ENCODE measurements around the gene SYTL4. TPM values are rescaled to one million over a fixed set of nuclear protein-coding genes. Genes with fewer than 3 reads are reported as not detected.

The SYTL4 gene
- total RNA-seq, 1 donor from 2014 or later: 5.9 TPM

DNA sequence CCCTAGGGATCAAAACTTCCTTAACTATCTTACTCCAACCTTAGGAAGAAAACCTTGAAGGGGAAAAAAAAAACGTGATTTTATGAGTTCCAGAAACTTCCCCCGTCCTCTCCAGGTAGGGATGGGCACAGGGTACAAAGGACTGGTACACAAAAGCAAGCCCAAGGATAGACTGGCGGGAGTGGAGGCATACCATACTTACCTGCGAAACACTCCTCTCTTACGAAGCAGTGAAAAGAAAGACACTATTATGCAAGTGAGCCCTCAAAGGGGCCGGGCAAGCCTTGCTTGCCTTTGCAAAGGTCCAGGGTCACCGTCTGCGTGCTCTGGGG, 96.0 kb downstream of the SYTL4 start:
- no peak for DNase-seq (ENCODE audit: low spot score)
- Mint-ChIP-seq H3K4me3 (ENCODE audit: unreplicated experiment) (peak overlapping the region; percentile 95), H3K27ac (ENCODE audit: unreplicated experiment) (no peak overlapping the region), H3K27me3 (ENCODE audit: low read depth) (no peaks in the 10 kb centered on the region), H3K4me1 (ENCODE audit: low read depth) (peaks cover 21% of the 10 kb centered on the region), H3K36me3 (ENCODE audit: low read depth) (no peaks in the 10 kb centered on the region), H3K9me3 (ENCODE audit: low read depth) (peaks cover 3% of the 10 kb centered on the region)
- TF ChIP-seq, protein P1, sequence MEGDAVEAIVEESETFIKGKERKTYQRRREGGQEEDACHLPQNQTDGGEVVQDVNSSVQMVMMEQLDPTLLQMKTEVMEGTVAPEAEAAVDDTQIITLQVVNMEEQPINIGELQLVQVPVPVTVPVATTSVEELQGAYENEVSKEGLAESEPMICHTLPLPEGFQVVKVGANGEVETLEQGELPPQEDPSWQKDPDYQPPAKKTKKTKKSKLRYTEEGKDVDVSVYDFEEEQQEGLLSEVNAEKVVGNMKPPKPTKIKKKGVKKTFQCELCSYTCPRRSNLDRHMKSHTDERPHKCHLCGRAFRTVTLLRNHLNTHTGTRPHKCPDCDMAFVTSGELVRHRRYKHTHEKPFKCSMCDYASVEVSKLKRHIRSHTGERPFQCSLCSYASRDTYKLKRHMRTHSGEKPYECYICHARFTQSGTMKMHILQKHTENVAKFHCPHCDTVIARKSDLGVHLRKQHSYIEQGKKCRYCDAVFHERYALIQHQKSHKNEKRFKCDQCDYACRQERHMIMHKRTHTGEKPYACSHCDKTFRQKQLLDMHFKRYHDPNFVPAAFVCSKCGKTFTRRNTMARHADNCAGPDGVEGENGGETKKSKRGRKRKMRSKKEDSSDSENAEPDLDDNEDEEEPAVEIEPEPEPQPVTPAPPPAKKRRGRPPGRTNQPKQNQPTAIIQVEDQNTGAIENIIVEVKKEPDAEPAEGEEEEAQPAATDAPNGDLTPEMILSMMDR (IDR thresholded peaks at IDR 0.05): no peak

GRCh38 chrX:100635040-100635439, 96.9 kb downstream of the SYTL4 start:
- Mint-ChIP-seq H3K36me3 (ENCODE audit: low read depth) (peaks cover 4% of the 10 kb centered on the region), H3K27ac (ENCODE audit: unreplicated experiment) (no peak overlapping the region), H3K27me3 (ENCODE audit: low read depth) (no peaks in the 10 kb centered on the region), H3K9me3 (ENCODE audit: low read depth) (no peaks in the 10 kb centered on the region), H3K4me1 (ENCODE audit: low read depth) (peaks cover 21% of the 10 kb centered on the region), H3K4me3 (ENCODE audit: unreplicated experiment) (no peak overlapping the region)
- DNase-seq (ENCODE audit: low spot score): no peak
- TF ChIP-seq, protein P1 (IDR thresholded peaks at IDR 0.05): no peak

GRCh38 chrX:100625985-100626491, 105.9 kb downstream of the SYTL4 start:
- H3K27me3 Mint-ChIP-seq (ENCODE audit: low read depth): no peaks in the 10 kb centered on the region
- no peaks in the 10 kb centered on the region for H3K4me1 Mint-ChIP-seq (ENCODE audit: low read depth)
- no peak overlapping the region for H3K27ac Mint-ChIP-seq (ENCODE audit: unreplicated experiment)
- H3K9me3 Mint-ChIP-seq (ENCODE audit: low read depth): no peaks in the 10 kb centered on the region
- H3K36me3 Mint-ChIP-seq (ENCODE audit: low read depth): peaks cover 4% of the 10 kb centered on the region
- no peak for DNase-seq (ENCODE audit: low spot score)
- TF ChIP-seq, protein P1 (IDR thresholded peaks at IDR 0.05): no peak
- no peak overlapping the region for H3K4me3 Mint-ChIP-seq (ENCODE audit: unreplicated experiment)

Other genes starting within 250 kb of the SYTL4 start
- 1.5 to 1.9 TPM in 2 of 3 replicates, not detected in the other for gene TNMD, start 147.2 kb downstream of the SYTL4 start, total RNA-seq
- gene TSPAN6, start 95.3 kb downstream of the SYTL4 start, total RNA-seq: 17.8 to 23.0 TPM (median 18.6 TPM) in 3 replicates
- 10.0 to 21.1 TPM (median 10.8 TPM) in 3 replicates for gene SRPX2, start 87.9 kb downstream of the SYTL4 start, total RNA-seq
- 11.5 to 13.5 TPM (median 11.8 TPM) in 3 replicates for gene CSTF2, start 88.3 kb upstream of the SYTL4 start, total RNA-seq
- not detected in 3 replicates for gene NOX1, start 142.2 kb upstream of the SYTL4 start, total RNA-seq
- 0.15 TPM in 1 of 3 replicates, not detected in the others for gene XKRX, start 196.8 kb upstream of the SYTL4 start, total RNA-seq
- not detected in 3 replicates for gene ARL13A, start 237.6 kb upstream of the SYTL4 start, total RNA-seq